K562 (cell line): ENCODE results near the gene GJA4. TPM values are rescaled to one million over a fixed set of nuclear protein-coding genes. Genes with fewer than 3 reads are reported as not detected.

Experiments used
- ESRRA ChIP-seq: fragments of 450-650 bp; IDR thresholded peaks from 2 replicates; pipeline ENCODE4 v1.6.1; 2014; ENCODE audit warnings: low read depth, mild to moderate bottlenecking, moderate library complexity, borderline replicate concordance
- RAD21 ChIP-seq, 2 experiments: fragments of 250-450 bp in 1 of 2; fragments of 450-650 bp in 1 of 2; sonication (Bioruptor Pico) in 1 of 2; formaldehyde crosslinking in 1 of 2; IDR thresholded peaks in 1 of 2; conservative IDR thresholded peaks in 1 of 2; 2 replicates each; pipeline versions ENCODE4 v1.4.0 to v1.8.0; 2020 to 2022; ENCODE audit warnings: mild to moderate bottlenecking in 2 of 2, moderate library complexity in 1 of 2
- TAF15 ChIP-seq: fragments of 200-400 bp; formaldehyde crosslinking; IDR thresholded peaks from 2 replicates; pipeline ENCODE4 v1.6.1; 2017; ENCODE audit warnings: mild to moderate bottlenecking, low read depth, low read length, moderate library complexity
- TEAD1 ChIP-seq, 2 experiments: fragments of 450-650 bp in 1 of 2; sonication (generic) in 1 of 2; formaldehyde crosslinking; IDR thresholded peaks; 2 replicates each; pipeline versions ENCODE4 v1.4.0 to v1.8.0; 2020 to 2022; ENCODE audit warnings: mild to moderate bottlenecking in 2 of 2, missing genetic modification reagents in 1 of 2
- TRIM28 ChIP-seq: fragments of 450-650 bp; IDR thresholded peaks from 2 replicates; pipeline ENCODE4 v1.6.1; 2017
- ZNF197 ChIP-seq: fragments of 200-800 bp; sonication (Bioruptor generic); IDR thresholded peaks from 2 replicates; pipeline ENCODE4 v1.6.1; 2016; ENCODE audit warnings: low read depth, missing genetic modification characterization, missing compliant biosample characterization
- polyA plus RNA-seq, 8 experiments: library from polyadenylated mRNA; depleted of rRNA in 4 of 8; stranded (reverse) in 5 of 8; unstranded in 3 of 8; fragments of >200 nt; fragmentation: Nextera tagmentation in 2 of 8; fragmentation: Illumina TruSeq in 1 of 8; extraction: Ambion mirVana in 2 of 8; extraction: Trizol in 1 of 8; gene quantifications; 2 replicates each; pipeline versions ENCODE4 v1.2.1 to v1.2.3, GENCODE V29; 2011 to 2014; ENCODE audit warnings: inconsistent platforms in 1 of 8, missing spikeins in 1 of 8
- total RNA-seq, 7 experiments: library from RNA; depleted of rRNA in 6 of 7; stranded (reverse); fragments of >200 nt in 6 of 7; fragmentation: Illumina TruSeq in 2 of 7; extraction: Trizol in 2 of 7; gene quantifications; 2 replicates each; pipeline versions ENCODE4 v1.2.1 to v1.2.3, GENCODE V29; 2011 to 2021; ENCODE audit warnings: low replicate concordance in 1 of 7
- TF ChIP-seq, protein P1 (sequence below), 2 experiments: IDR thresholded peaks; 2 replicates each; pipeline ENCODE4 v1.6.1; 2012; ENCODE audit warnings: improper control_type of control experiment in 2 of 2, low read depth in 2 of 2, low read length in 2 of 2, borderline replicate concordance in 1 of 2
- TF ChIP-seq, protein P2 (sequence below), 3 experiments: IDR thresholded peaks in 2 of 3; conservative IDR thresholded peaks in 1 of 3; 2 replicates each; pipeline ENCODE4 v1.5.1; 2011 to 2012; ENCODE audit warnings: low read length in 3 of 3, mild to moderate bottlenecking in 3 of 3, control low read depth in 2 of 3, improper control_type of control experiment in 1 of 3, inconsistent platforms in 1 of 3, low read depth in 1 of 3, mixed read lengths in 1 of 3, moderate library complexity in 1 of 3; ENCODE audit not compliant: insufficient read depth in 2 of 3

Gene GJA4
- total and polyA plus RNA-seq, 9 of the 15 experiments (the other 6 are each of a cell fraction or from before 2014, with no cell fraction given) = 0.16 to 0.24 TPM; not detected in 7

DNA sequence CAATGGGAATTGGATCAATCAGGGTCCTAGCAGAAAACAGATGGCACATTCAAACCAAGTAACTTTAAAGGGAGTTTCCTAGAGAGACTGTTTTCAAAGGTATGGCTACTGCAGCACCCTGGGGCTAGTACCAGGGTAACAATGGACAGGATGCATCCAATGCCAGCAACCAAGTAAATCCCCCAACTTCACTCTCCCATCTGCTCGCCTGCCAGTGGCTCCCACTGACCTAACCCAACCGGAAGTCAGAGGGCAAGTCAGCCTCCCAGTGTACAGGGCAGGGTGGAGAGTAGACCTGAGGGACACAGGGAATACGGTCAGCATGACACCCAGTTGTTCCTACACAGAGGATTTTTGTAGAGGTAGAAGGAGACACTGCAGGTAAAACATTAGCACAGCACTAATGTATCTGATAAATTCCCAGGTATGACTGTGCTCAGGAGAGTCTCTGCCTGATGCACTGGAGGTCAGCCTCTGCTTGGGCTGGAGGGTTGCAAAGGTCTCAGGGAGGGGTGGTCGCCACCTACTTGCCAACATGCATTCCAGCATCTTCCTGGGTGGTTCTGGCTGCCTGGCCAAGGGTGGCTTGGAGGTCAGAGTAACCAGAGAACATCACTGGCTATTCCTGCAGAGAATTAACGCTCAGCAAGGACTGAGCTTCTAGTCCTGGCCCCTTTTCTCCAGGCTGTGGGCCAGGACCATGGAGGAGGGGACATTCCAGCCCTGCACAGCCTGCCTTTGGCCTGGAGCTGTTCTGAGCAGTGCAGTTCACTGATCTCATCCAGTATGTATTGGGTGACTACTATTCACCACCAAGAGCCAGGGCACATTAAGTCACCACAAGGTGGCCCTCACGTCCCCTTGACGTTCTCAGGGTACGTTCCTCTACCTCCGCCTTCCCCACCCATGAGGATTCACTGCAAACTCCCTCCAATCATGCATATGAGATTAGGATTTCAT, 5.1 kb upstream of the GJA4 start (continued):
- TF ChIP-seq, protein P1, sequence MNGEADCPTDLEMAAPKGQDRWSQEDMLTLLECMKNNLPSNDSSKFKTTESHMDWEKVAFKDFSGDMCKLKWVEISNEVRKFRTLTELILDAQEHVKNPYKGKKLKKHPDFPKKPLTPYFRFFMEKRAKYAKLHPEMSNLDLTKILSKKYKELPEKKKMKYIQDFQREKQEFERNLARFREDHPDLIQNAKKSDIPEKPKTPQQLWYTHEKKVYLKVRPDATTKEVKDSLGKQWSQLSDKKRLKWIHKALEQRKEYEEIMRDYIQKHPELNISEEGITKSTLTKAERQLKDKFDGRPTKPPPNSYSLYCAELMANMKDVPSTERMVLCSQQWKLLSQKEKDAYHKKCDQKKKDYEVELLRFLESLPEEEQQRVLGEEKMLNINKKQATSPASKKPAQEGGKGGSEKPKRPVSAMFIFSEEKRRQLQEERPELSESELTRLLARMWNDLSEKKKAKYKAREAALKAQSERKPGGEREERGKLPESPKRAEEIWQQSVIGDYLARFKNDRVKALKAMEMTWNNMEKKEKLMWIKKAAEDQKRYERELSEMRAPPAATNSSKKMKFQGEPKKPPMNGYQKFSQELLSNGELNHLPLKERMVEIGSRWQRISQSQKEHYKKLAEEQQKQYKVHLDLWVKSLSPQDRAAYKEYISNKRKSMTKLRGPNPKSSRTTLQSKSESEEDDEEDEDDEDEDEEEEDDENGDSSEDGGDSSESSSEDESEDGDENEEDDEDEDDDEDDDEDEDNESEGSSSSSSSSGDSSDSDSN (IDR thresholded peaks at IDR 0.05; ENCODE audit: borderline replicate concordance in 1 of 2, low read depth in 2 of 2, low read length in 2 of 2) = 0 out of 4 replicates have a peak, but pooled peaks of 1 of the 2 experiments have one; percentile 39
- no peak for TF ChIP-seq ZNF197 (CRISPR knock-in tag)
- 0 out of 4 replicates have a peak, but pooled peaks of 1 of the 2 experiments have one; percentile 5 for TF ChIP-seq TEAD1 (CRISPR knock-in tag; IDR thresholded peaks at IDR 0.05)
- TF ChIP-seq ESRRA = 0 out of 2 replicates have a peak, but pooled peaks have one; percentile 15
- TF ChIP-seq, protein P2, sequence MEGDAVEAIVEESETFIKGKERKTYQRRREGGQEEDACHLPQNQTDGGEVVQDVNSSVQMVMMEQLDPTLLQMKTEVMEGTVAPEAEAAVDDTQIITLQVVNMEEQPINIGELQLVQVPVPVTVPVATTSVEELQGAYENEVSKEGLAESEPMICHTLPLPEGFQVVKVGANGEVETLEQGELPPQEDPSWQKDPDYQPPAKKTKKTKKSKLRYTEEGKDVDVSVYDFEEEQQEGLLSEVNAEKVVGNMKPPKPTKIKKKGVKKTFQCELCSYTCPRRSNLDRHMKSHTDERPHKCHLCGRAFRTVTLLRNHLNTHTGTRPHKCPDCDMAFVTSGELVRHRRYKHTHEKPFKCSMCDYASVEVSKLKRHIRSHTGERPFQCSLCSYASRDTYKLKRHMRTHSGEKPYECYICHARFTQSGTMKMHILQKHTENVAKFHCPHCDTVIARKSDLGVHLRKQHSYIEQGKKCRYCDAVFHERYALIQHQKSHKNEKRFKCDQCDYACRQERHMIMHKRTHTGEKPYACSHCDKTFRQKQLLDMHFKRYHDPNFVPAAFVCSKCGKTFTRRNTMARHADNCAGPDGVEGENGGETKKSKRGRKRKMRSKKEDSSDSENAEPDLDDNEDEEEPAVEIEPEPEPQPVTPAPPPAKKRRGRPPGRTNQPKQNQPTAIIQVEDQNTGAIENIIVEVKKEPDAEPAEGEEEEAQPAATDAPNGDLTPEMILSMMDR (IDR thresholded peaks at IDR 0.05 in 2 of 3, conservative IDR thresholded peaks at IDR 0.05 in 1 of 3; ENCODE audit: insufficient read depth in 2 of 3, low read depth in 1 of 3, low read length in 3 of 3) = peak; percentile 80 to 83 (median 80)
- TF ChIP-seq TRIM28 = no peak
- TF ChIP-seq TAF15 = no peak
- peak; percentile 62 to 93 for TF ChIP-seq RAD21 (CRISPR knock-in tag; conservative IDR thresholded peaks at IDR 0.05 in 1 of 2, IDR thresholded peaks at IDR 0.05 in 1 of 2)
